Measurements from ENCODE around the gene GAL. TPM values are rescaled to one million over a fixed set of nuclear protein-coding genes. Genes with fewer than 3 reads are reported as not detected.

Gene GAL
- total RNA-seq, 2 experiments from 2014 or later: 7.2 to 8.4 TPM

DNA sequence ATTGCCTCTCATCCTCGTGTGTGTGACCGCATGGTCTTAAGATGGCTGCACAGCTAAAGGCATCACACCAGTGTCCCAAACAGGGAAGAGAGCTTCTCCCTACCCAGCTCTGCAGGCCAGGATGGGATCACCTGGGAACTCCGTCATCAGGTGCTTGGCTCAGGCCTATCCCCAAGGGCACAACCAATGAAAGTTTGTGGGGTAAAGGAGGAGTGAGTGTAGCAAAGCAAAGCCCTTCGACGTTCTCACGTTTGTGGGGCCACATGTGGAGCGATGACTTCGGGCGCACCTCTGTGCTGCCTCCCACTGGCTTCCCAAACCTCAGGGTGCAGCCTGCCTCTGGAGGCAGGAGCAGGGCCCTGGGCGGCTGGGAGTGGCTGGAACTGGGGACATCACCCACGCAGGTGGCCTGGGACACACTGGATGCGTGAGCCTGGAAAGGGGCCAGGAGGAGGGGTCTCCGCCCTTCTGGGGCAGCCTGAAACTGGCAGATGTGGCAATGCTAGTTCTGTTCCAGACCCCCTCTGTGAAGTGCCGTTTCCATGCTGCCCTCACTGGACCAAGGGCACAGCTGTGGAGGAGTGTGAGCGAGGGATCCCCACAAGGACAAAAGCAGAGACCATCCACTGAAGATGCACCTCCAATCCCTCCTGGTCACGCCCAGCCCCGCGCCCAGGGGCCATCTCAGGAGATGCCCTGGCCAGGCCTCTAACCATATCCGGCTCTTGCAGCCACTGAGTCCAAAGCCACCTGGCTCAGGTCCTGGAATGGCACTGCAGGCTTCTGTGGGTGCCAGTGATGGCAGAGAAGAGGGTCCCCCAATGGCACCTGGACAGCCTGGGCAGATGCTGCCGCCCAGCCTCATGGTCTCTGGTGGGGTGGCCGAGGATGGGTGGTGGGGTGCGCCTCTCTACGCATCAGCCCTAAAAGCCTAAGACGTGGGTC is 30.6 kb upstream of the GAL start:
- Mint-ChIP-seq H3K4me3 (no peak overlapping the region), H3K36me3 (no peaks in the 10 kb centered on the region), H3K4me1 (no peaks in the 10 kb centered on the region), H3K27ac (no peak overlapping the region), H3K27me3 (peaks cover 9% of the 10 kb centered on the region), H3K9me3 (no peaks in the 10 kb centered on the region)
- no peak for DNase-seq

DNA sequence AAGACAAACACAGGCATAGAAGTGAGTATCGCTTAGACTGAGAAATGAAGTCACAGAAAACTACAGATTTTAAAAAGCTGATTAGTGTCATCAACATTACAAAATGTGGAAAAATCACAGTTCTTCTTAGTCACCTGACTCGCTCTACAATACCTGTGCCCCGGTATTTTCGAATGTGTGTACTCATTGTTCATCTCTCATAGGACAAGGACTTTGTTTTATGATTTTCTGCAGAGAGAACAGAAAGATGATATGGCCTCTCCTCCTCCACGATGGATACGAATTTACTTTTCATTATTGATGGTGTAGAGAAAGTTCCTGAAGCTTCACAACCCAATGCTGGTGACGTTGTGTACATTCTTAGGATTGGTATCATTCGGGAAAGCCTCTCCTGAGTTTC is 29.4 kb upstream of the GAL start:
- H3K9me3 Mint-ChIP-seq: no peaks in the 10 kb centered on the region
- no peak overlapping the region for H3K27ac Mint-ChIP-seq
- H3K4me1 Mint-ChIP-seq: no peaks in the 10 kb centered on the region
- no peak overlapping the region for H3K4me3 Mint-ChIP-seq
- no peak for DNase-seq
- no peaks in the 10 kb centered on the region for H3K36me3 Mint-ChIP-seq
- no peaks in the 10 kb centered on the region for H3K27me3 Mint-ChIP-seq

DNA sequence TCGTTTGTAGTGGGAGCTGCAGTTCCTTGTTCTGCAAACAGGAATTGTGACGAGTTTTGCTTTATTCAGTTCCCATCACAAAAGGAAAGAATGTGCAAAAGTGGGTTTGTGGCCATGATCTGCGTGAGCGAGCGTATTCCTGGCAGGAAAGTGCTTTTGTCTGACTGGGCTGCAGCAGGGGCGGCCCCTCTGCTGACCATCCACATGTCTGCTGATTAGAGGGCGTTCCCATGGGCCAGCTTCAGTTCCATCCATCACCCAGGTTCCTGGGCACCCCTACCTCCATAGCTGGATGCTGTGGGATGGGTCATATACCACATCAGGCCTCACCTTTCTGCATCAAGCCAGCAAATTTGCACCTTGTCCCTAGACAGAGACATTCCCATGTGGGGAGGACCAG is 28.9 kb upstream of the GAL start:
- Mint-ChIP-seq H3K27me3 (no peaks in the 10 kb centered on the region), H3K4me1 (no peaks in the 10 kb centered on the region), H3K4me3 (no peak overlapping the region), H3K27ac (no peak overlapping the region), H3K36me3 (no peaks in the 10 kb centered on the region), H3K9me3 (no peaks in the 10 kb centered on the region)
- no peak for DNase-seq

DNA sequence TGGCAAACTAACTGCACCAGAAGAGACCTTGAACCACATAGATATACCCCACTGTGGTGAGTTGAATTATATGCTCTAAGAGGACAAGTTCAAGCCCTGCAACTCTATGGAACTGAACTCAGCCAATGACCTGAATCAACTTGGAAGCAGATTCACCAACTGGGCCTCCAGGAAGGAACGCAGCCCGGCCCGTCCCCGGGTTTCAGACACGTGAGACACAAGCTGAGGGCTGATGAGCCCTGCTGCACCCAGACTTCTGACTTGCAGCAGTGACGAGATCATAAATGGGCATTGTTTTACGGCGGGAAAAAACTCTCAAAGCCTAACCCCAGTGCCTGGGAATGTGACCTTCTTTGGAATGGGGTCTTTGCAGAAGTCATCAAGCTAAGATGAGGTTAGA is 28.5 kb upstream of the GAL start:
- no peak for DNase-seq
- no peak overlapping the region for H3K27ac Mint-ChIP-seq
- no peaks in the 10 kb centered on the region for H3K4me1 Mint-ChIP-seq
- H3K36me3 Mint-ChIP-seq: no peaks in the 10 kb centered on the region
- no peak overlapping the region for H3K4me3 Mint-ChIP-seq
- H3K27me3 Mint-ChIP-seq: no peaks in the 10 kb centered on the region
- H3K9me3 Mint-ChIP-seq: no peaks in the 10 kb centered on the region

DNA sequence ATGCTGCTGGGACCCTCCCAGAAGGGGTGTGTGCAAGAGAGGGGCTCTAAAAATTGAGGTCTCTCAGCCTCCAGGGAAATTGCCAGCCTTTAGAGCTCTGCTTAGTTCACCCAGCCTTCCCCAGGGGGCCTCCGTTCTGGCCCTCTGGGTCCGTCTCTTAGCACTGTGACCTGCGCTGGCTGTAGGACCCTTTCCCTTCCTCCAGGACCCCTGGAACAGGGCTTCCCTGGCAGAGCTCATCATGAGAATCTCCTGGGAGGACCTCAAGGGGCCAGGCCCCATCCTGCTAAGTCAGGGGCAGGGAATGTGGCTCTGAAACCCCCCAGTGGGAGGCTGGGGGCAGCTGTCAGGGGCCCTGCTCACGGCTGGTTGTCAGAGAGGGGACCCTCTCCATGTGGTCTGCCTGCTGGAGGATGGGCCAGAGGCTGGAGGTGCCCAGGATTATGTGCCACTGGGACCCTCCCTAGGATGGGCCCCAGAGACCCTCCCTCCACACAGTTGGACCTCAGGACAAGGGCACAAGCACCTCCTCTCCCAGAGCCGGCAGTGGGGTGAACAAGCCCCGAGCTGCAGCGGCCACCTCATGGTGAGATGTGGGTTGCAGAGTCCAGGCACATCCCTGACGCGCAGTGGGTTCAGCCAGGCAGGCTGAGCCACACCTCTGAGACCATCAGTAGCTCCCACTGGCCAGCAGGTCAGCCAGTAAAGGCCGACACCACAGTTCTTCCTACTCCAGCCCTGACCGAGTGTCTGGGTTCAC is 27.1 kb upstream of the GAL start:
- no peak overlapping the region for H3K27ac Mint-ChIP-seq
- H3K27me3 Mint-ChIP-seq: no peaks in the 10 kb centered on the region
- no peaks in the 10 kb centered on the region for H3K9me3 Mint-ChIP-seq
- no peaks in the 10 kb centered on the region for H3K36me3 Mint-ChIP-seq
- H3K4me1 Mint-ChIP-seq: no peaks in the 10 kb centered on the region
- DNase-seq: no peak
- H3K4me3 Mint-ChIP-seq: no peak overlapping the region

DNA sequence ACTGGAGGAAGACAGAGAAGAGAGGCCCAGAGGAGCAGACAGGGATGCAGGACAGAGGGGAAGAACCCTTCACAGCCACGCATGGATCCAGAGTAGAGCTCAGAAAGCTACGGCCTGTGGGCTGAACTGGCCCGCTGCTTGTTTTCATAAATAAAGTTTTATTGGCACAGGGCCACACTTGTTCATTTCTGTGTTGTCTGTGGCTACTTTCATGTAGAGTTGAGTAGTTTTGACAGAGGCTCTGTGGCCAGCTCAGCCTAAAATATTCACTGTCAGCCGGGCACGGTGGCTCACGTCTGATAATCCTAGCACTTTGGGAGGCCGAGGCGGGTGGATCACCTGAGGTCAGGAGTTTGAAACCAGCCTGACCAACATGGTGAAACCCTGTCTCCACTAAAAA is 26.2 kb upstream of the GAL start:
- no peaks in the 10 kb centered on the region for H3K9me3 Mint-ChIP-seq
- no peak overlapping the region for H3K4me3 Mint-ChIP-seq
- H3K4me1 Mint-ChIP-seq: no peaks in the 10 kb centered on the region
- DNase-seq: no peak
- no peak overlapping the region for H3K27ac Mint-ChIP-seq
- peaks cover 7% of the 10 kb centered on the region for H3K27me3 Mint-ChIP-seq
- H3K36me3 Mint-ChIP-seq: no peaks in the 10 kb centered on the region

DNA sequence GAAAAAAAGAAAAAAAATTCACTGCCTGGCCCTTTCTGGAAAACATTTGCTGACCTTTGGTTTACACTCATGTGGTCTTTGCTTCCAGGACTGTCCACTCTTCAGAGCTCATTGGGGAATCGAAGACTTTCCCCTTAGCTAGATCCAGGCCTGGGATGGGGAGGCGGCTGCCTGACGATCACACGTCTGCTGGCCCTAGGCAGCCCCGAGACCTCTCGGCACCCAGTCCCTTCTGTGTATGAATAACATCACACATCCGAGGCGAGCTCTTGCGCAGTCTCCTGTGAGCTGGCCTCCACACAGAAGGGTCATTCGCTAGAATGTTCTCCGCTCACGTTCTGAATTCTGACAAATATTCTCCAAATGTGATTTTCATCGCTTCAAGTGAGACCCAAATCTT is 25.7 kb upstream of the GAL start:
- no peak for DNase-seq
- H3K27me3 Mint-ChIP-seq: peaks cover 7% of the 10 kb centered on the region
- no peaks in the 10 kb centered on the region for H3K9me3 Mint-ChIP-seq
- no peak overlapping the region for H3K4me3 Mint-ChIP-seq
- no peak overlapping the region for H3K27ac Mint-ChIP-seq
- no peaks in the 10 kb centered on the region for H3K36me3 Mint-ChIP-seq
- no peaks in the 10 kb centered on the region for H3K4me1 Mint-ChIP-seq

DNA sequence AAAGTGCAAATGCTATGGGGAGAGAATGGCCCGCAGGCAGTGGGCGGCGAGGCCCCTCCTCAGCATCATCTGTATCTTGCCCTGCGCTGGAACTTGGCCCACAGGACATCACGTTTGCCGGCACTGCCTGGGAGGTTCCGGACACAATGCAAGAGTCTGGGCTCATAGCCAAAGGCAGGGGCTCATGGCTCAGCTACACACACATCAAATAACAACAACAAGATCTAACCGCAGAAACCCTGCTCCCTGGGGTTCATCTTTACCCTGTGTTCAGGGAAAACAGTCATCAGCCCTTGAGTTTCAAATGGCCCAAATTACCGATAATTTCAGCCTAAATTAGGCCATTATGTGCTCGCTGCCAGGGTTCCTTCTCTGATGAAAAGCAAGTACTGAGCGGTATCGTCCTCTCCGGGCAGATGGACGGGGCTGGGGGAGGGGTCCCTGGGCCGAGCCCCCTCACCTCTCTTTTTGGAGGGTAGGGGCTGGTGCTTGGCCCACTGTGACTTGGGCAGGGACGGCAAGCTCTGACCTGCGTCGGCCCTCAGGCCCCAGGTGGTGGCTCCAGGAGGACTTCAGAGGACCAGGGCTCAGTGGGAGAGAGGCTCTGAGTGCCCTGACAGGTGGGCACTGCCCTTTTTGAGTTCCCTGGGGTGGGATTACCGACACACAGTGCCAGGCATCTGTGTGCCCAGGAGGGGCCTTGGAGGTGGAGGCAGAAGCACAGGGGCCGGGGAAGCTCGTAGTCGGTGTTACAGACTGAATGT is 25.0 kb upstream of the GAL start:
- Mint-ChIP-seq H3K27me3 (peaks cover 8% of the 10 kb centered on the region), H3K4me3 (no peak overlapping the region), H3K9me3 (no peaks in the 10 kb centered on the region), H3K27ac (no peak overlapping the region), H3K36me3 (no peaks in the 10 kb centered on the region), H3K4me1 (no peaks in the 10 kb centered on the region)
- no peak for DNase-seq

DNA sequence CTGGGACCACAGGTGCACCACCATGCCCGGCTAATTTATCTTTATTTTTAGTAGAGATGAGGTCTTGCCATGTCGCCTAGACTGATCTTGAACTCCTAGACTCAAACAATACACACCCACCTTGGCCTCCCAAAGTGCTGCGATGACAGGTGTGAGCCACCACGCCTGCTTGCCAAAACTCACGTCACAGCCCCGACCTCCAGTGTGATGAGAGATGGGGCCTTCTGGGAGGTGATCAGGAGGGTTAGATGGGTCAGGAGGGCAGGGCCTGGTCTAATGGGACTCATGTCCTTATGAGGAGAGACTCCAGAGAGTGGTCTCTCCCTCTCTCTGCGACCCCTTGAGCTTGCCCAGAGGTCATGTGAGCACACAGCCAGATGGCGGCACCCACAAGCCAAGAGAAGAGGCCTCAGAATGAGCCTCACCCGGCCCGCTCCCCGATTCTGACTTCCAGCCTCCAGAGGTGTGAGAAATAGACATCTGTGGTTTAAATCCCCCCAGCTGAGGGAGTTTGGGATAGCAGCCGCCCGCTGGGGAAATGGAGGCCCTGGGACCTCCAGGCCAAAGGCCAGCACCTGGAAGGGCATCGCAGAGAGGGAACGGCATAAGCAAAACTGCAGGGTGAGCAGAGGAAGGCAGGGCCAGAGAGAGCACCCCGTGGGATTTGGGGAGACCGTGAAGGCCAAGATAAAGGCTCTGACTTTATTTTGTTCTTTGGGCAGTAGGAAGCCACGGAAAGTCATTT is 24.1 kb upstream of the GAL start:
- DNase-seq: no peak
- no peaks in the 10 kb centered on the region for H3K9me3 Mint-ChIP-seq
- H3K4me3 Mint-ChIP-seq: no peak overlapping the region
- peaks cover 17% of the 10 kb centered on the region for H3K27me3 Mint-ChIP-seq
- H3K4me1 Mint-ChIP-seq: no peaks in the 10 kb centered on the region
- no peaks in the 10 kb centered on the region for H3K36me3 Mint-ChIP-seq
- no peak overlapping the region for H3K27ac Mint-ChIP-seq

DNA sequence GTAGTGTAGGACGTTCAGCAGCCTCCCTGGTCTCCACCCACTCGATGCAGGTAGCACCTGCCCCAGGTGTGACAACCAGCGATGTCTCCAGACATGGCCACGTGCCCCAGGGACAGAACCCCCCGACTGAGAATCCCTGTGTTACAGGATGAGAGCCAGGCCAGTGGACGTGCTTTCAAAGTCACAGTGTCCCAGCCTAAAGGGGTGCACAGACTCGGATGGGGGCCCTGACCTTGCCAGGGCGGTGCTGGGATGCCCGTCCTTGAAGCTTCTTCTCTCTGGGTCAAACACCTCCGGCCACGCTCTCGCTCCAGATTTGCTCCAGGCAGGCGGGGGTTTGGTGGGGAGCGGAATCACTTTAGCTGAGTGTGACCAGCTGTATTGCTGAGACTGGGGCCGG is 23.3 kb upstream of the GAL start:
- H3K36me3 Mint-ChIP-seq: no peaks in the 10 kb centered on the region
- no peak for DNase-seq
- peaks cover 18% of the 10 kb centered on the region for H3K27me3 Mint-ChIP-seq
- no peak overlapping the region for H3K27ac Mint-ChIP-seq
- H3K4me1 Mint-ChIP-seq: no peaks in the 10 kb centered on the region
- no peaks in the 10 kb centered on the region for H3K9me3 Mint-ChIP-seq
- no peak overlapping the region for H3K4me3 Mint-ChIP-seq

DNA sequence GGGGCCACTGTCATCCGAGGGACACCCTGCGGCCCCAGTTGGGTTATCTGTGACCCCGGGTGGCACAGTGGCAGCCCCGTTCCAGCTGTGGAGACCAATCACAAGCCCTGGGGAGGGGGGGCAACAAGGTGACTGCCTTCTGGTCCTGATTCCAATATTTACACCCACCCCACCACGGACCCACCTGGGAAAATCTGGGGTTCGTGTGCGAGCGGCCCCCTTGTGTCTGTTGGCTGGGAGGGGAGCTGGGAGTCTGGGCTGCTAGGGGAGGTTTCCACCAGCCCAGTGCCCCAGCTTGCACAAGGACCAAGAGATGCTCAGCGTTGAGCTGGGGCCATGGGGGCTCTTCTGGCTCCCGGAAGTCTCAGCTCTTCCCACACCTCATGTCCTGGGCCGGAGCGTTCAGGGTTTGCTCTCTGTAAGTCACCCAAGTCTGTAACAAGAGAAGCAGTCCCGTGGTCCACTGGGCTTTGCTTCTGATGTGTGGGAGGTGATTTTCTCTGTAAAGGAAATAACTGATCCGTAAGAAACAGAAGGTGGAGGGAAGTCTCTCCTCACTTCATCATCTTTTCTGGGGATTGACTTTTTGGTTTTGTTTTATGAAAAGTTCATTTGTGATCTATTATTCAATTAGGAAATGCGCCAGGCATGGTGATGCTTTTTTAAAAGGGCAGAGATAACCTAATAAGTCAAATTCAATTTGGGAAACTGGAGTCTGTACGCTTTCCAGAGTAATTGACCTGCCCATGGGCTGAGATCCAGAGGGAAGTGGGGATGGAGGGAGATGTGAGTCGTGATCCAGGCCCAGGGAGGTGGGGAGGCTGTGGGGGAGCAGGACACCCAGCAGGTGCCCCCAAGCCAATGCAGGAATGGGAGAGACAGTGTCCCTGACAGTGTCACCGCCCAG is 22.4 kb upstream of the GAL start:
- peaks cover 18% of the 10 kb centered on the region for H3K27me3 Mint-ChIP-seq
- no peaks in the 10 kb centered on the region for H3K4me1 Mint-ChIP-seq
- no peak overlapping the region for H3K4me3 Mint-ChIP-seq
- H3K36me3 Mint-ChIP-seq: no peaks in the 10 kb centered on the region
- no peak overlapping the region for H3K27ac Mint-ChIP-seq
- DNase-seq: no peak
- H3K9me3 Mint-ChIP-seq: no peaks in the 10 kb centered on the region

DNA sequence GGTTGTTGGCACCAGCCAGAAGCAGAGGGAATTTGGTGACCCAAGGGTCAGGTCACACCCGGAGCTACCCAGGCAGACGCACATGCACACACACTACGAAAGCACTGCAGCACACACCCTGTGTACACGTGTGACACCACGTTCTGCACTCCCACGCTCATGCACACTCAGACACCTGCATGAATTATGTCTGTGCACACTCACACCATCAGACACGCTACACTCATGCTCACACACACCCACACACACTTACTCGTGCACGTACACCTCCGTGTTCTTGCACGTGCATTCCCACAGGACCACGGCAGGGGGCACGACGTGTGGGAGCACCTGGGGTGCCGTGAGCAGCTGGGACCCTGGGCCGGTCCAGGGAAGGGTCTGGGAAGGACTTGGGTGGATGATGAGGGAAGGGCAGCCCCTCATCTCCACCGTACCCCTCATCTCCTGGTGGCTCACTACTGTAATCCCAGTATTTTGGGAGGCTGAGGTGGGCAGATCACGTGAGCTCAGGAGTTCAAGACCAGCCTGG is 20.8 kb upstream of the GAL start:
- Mint-ChIP-seq H3K4me3 (no peak overlapping the region), H3K27me3 (peaks cover 18% of the 10 kb centered on the region), H3K9me3 (no peaks in the 10 kb centered on the region), H3K36me3 (no peaks in the 10 kb centered on the region), H3K27ac (no peak overlapping the region), H3K4me1 (no peaks in the 10 kb centered on the region)
- no peak for DNase-seq

DNA sequence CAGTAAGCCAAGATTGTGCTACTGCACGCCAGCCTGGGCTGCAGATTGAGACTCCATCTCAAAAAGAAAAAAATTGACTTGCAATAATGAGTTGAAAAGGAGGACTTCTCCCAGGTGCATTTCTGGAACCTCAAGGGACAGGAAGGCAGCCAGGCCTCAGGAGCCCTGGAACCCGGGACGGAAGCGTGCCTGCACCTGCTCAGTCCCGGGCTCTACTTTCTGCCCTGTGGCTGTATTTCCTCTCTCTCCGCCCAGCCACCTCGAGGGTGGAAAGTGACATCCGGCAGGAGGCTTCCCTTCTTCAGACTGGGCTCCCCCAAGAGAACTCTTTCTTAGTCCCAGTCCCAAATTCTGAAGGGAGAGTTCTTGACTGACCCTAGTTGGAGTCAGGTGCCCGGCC is 20.2 kb upstream of the GAL start:
- Mint-ChIP-seq H3K27ac (no peak overlapping the region), H3K4me1 (no peaks in the 10 kb centered on the region), H3K36me3 (no peaks in the 10 kb centered on the region), H3K27me3 (peaks cover 18% of the 10 kb centered on the region), H3K4me3 (no peak overlapping the region), H3K9me3 (no peaks in the 10 kb centered on the region)
- DNase-seq: no peak

DNA sequence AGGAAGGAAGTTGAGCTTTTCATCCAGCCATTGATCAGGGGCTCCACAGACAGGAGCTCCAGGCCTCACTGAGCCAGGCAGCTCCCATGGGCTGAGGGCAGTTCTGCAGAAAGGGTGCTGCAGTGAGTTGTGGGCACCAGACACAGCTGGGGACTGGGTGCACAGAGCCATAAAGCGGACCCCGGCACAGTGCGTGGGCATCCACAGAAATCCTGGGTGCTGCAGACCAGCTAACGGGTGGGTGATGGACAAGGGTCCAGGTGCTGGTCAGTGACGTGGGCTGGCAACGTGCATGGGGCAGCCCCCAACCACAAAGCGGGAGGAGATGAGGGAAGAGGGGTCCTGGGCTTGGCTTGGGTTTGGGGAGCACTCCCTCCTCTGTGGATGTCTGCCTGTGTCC is 19.4 kb upstream of the GAL start:
- no peak for DNase-seq
- Mint-ChIP-seq H3K27ac (no peak overlapping the region), H3K4me1 (no peaks in the 10 kb centered on the region), H3K36me3 (no peaks in the 10 kb centered on the region), H3K27me3 (peaks cover 18% of the 10 kb centered on the region), H3K4me3 (no peak overlapping the region), H3K9me3 (no peaks in the 10 kb centered on the region)
